Naive thymus-derived CD4-positive, alpha-beta T cell (primary cell): ENCODE results near the gene OCIAD2. TPM values are rescaled to one million over a fixed set of nuclear protein-coding genes. Genes with fewer than 3 reads are reported as not detected.
"Not testable (repeated sequence)": the region's sequence is repeated elsewhere in the genome, so short reads cannot be mapped to it uniquely, and the experiment has no call there.

Experiments
- ATAC-seq: fragments of 150-1000 bp; cut with Tn5 transposase; 2 replicates; pipeline ENCODE4 v1.10.0; 2021; ENCODE audit warnings: mild to moderate bottlenecking, moderate library complexity
- CTCF ChIA-PET: fragments of 350-600 bp; sonication (Branson Sonifier 250); formaldehyde crosslinking; loops from one replicate; lab custom pipeline; 2021; ENCODE audit warnings: antibody characterized with exemption; lab: Charles Lee
- POLR2A ChIA-PET: fragments of 350-600 bp; sonication (Branson Sonifier 250); formaldehyde crosslinking; loops from one replicate; lab custom pipeline; 2021; ENCODE audit warnings: antibody characterized with exemption, inconsistent platforms; lab: Charles Lee
- DNase-seq, 9 donors: peaks; one replicate each; pipeline versions ENCODE4 v3.0.0 to v3.0.0-alpha.2; 2020 to 2022; ENCODE audit warnings: mixed read lengths in 1 of 9
- H3K27ac ChIP-seq: one replicate; pipeline ENCODE4 v1.7.0; 2013; ENCODE audit warnings: mild to moderate bottlenecking, low read depth, low read length, moderate library complexity
- H3K27me3 ChIP-seq, 2 donors: one replicate each; pipeline ENCODE4 v1.7.0; 2013; ENCODE audit warnings: low read length in 2 of 2, mild to moderate bottlenecking in 2 of 2, moderate library complexity in 2 of 2; ENCODE audit not compliant: control insufficient read depth in 2 of 2, insufficient read depth in 2 of 2
- H3K36me3 ChIP-seq, 3 experiments: 1 replicate in 2 of 3; 2 replicates in 1 of 3; pipeline ENCODE4 v1.7.0; 2013; ENCODE audit warnings: low read length in 3 of 3, mild to moderate bottlenecking in 3 of 3, moderate library complexity in 1 of 3; ENCODE audit not compliant: insufficient read depth in 3 of 3, control insufficient read depth in 2 of 3
- H3K4me1 ChIP-seq, 2 donors: one replicate each; pipeline ENCODE4 v1.7.0; 2013; ENCODE audit warnings: low read length in 2 of 2, mild to moderate bottlenecking in 2 of 2, moderate library complexity in 1 of 2; ENCODE audit not compliant: control insufficient read depth in 2 of 2, insufficient read depth in 2 of 2
- H3K4me3 ChIP-seq: 2 replicates; pipeline ENCODE4 v1.7.0; 2013; ENCODE audit warnings: mild to moderate bottlenecking, low read length
- H3K9me3 ChIP-seq, 3 experiments: 1 replicate in 2 of 3; 2 replicates in 1 of 3; pipeline ENCODE4 v1.7.0; 2013; ENCODE audit warnings: low read length in 3 of 3; ENCODE audit not compliant: control insufficient read depth in 2 of 3
- H3K27ac Mint-ChIP-seq, 9 donors: one replicate each; pipeline ENCODE4 v1.8.0; 2020 to 2022; ENCODE audit warnings: mixed read lengths in 9 of 9, mild to moderate bottlenecking in 8 of 9, moderate library complexity in 5 of 9, inconsistent platforms in 2 of 9
- H3K27me3 Mint-ChIP-seq, 5 donors: one replicate each; pipeline ENCODE4 v1.8.0; 2021 to 2022; ENCODE audit warnings: mixed read lengths in 5 of 5, mild to moderate bottlenecking in 1 of 5
- H3K36me3 Mint-ChIP-seq, 5 donors: one replicate each; pipeline ENCODE4 v1.8.0; 2020 to 2022; ENCODE audit warnings: mixed read lengths in 5 of 5, mild to moderate bottlenecking in 3 of 5, inconsistent platforms in 1 of 5
- H3K4me1 Mint-ChIP-seq, 7 donors: one replicate each; pipeline ENCODE4 v1.8.0; 2020 to 2022; ENCODE audit warnings: mixed read lengths in 7 of 7, mild to moderate bottlenecking in 3 of 7, inconsistent platforms in 1 of 7
- H3K4me3 Mint-ChIP-seq, 10 donors: one replicate each; pipeline ENCODE4 v1.8.0; 2020 to 2022; ENCODE audit warnings: mild to moderate bottlenecking in 10 of 10, mixed read lengths in 10 of 10, moderate library complexity in 6 of 10, inconsistent platforms in 2 of 10
- H3K9me3 Mint-ChIP-seq, 11 donors: one replicate each; pipeline ENCODE4 v1.8.0; 2020 to 2022; ENCODE audit warnings: mixed read lengths in 11 of 11, mild to moderate bottlenecking in 4 of 11, inconsistent platforms in 1 of 11, moderate library complexity in 1 of 11
- intact Hi-C, 2 donors: fragments of 100-400 bp; cut with micrococcal nuclease; formaldehyde crosslinking; loops; one replicate each; pipeline ENCODE4 v1.15.1; 2023
- polyA plus RNA-seq, 2 donors: library from polyadenylated mRNA; unstranded; fragments of 300-500 nt; fragmentation: Illumina TruSeq; gene quantifications; one replicate each; pipeline ENCODE4 v1.2.3, GENCODE V29; 2021
- total RNA-seq, 6 experiments: library from RNA in 5 of 6; stranded (reverse) in 5 of 6; gene quantifications; 1 replicate in 5 of 6; 2 replicates in 1 of 6; pipeline ENCODE4 v1.2.3 and lab custom pipeline; 2021 to 2026

The OCIAD2 gene
- total and polyA plus RNA-seq, 7 experiments from 2014 or later, result 42.0 to 398 (median 141) TPM

GRCh38 chr4:48877827-48878535 is 28.6 kb downstream of the OCIAD2 start:
- no peak overlapping the region for H3K27ac ChIP-seq
- H3K27me3 ChIP-seq, result no peaks in the 10 kb centered on the region
- ChIA-PET POLR2A (no interaction called here), CTCF (no interaction called here)
- no peaks in the 10 kb centered on the region for H3K36me3 ChIP-seq
- Mint-ChIP-seq H3K27me3 (peaks cover 0 to 1% (median 0%) of the 10 kb centered on the region in 5 donors), H3K27ac (peak overlapping the region in 1 of 9 donors; percentile 11), H3K9me3 (peaks cover 0 to 16% (median 3%) of the 10 kb centered on the region in 11 donors), H3K36me3 (peaks cover 0 to 22% (median 9%) of the 10 kb centered on the region in 5 donors), H3K4me1 (no peaks in the 10 kb centered on the region), H3K4me3 (no peak overlapping the region)
- intact Hi-C loops, result loop anchor here in 1 of 2 donors (1.0 kb wide), 1 partner anchor 85 kb away; no protein-coding TSS in a partner anchor
- no peak overlapping the region for H3K4me3 ChIP-seq
- no peaks in the 10 kb centered on the region for H3K9me3 ChIP-seq
- H3K4me1 ChIP-seq, result no peaks in the 10 kb centered on the region
- DNase-seq (no peak), ATAC-seq (no peak)

- H3K27me3 ChIP-seq, H3K9me3 ChIP-seq, H3K4me3 ChIP-seq, POLR2A ChIA-PET, H3K4me1 Mint-ChIP-seq, H3K4me3 Mint-ChIP-seq, DNase-seq, H3K27ac ChIP-seq, H3K27me3 Mint-ChIP-seq, H3K27ac Mint-ChIP-seq, H3K4me1 ChIP-seq, H3K36me3 ChIP-seq, CTCF ChIA-PET, ATAC-seq, intact Hi-C loops: not testable (repeated sequence)
- Mint-ChIP-seq H3K9me3 (peaks cover 5 to 21% (median 9%) of the 10 kb centered on the region in 11 donors), H3K36me3 (peaks cover 3 to 28% (median 17%) of the 10 kb centered on the region in 5 donors)
Measured at GRCh38 chr4:48864696-48865095, 41.9 kb downstream of the OCIAD2 start.

- H3K27me3 ChIP-seq, result no peaks in the 10 kb centered on the region
- peaks cover 5 to 19% (median 8%) of the 10 kb centered on the region in 11 donors for H3K9me3 Mint-ChIP-seq
- intact Hi-C loops, result no loop called here
- ChIA-PET CTCF (no interaction called here), POLR2A (no interaction called here)
- H3K4me1 Mint-ChIP-seq, result no peaks in the 10 kb centered on the region
- no peaks in the 10 kb centered on the region for H3K27me3 Mint-ChIP-seq
- H3K27ac ChIP-seq, result no peak overlapping the region
- peaks cover 0 to 5% (median 0%) of the 10 kb centered on the region in 3 experiments for H3K36me3 ChIP-seq
- no peaks in the 10 kb centered on the region for H3K4me1 ChIP-seq
- H3K36me3 Mint-ChIP-seq, result peaks cover 3 to 24% (median 11%) of the 10 kb centered on the region in 5 donors
- no peak overlapping the region for H3K4me3 Mint-ChIP-seq
- ATAC-seq (no peak), DNase-seq (no peak)
- H3K27ac Mint-ChIP-seq, result no peak overlapping the region
- H3K9me3 ChIP-seq, result no peaks in the 10 kb centered on the region
- H3K4me3 ChIP-seq, result no peak overlapping the region
Measured at GRCh38 chr4:48863728-48864127, 42.8 kb downstream of the OCIAD2 start.

GRCh38 chr4:48862661-48863060 is 43.9 kb downstream of the OCIAD2 start:
- ATAC-seq (no peak), DNase-seq (no peak)
- Histone ChIP-seq H3K4me3 (no peak overlapping the region), H3K27ac (no peak overlapping the region), H3K27me3 (no peaks in the 10 kb centered on the region), H3K36me3 (peaks cover 0 to 5% (median 0%) of the 10 kb centered on the region in 3 experiments), H3K4me1 (no peaks in the 10 kb centered on the region), H3K9me3 (no peaks in the 10 kb centered on the region)
- H3K4me3 Mint-ChIP-seq, result no peak overlapping the region
- H3K36me3 Mint-ChIP-seq, result peaks cover 2 to 24% (median 16%) of the 10 kb centered on the region in 5 donors
- intact Hi-C loops, result no loop called here
- H3K4me1 Mint-ChIP-seq, result peaks cover 0 to 4% (median 0%) of the 10 kb centered on the region in 7 donors
- POLR2A ChIA-PET, result no interaction called here
- no peaks in the 10 kb centered on the region for H3K27me3 Mint-ChIP-seq
- H3K9me3 Mint-ChIP-seq, result peaks cover 5 to 14% (median 8%) of the 10 kb centered on the region in 11 donors
- H3K27ac Mint-ChIP-seq, result peak overlapping the region in 2 of 9 donors; percentile 45 to 48
- CTCF ChIA-PET, result no interaction called here

- POLR2A ChIA-PET, result no interaction called here
- no peaks in the 10 kb centered on the region for H3K4me1 ChIP-seq
- no peak for DNase-seq
- peaks cover 0 to 5% (median 2%) of the 10 kb centered on the region in 3 experiments for H3K36me3 ChIP-seq
- Mint-ChIP-seq H3K27me3 (no peaks in the 10 kb centered on the region), H3K4me3 (no peak overlapping the region), H3K27ac (peak overlapping the region in 2 of 9 donors; percentile 45 to 72), H3K4me1 (peaks cover 0 to 4% (median 0%) of the 10 kb centered on the region in 7 donors), H3K36me3 (peaks cover 0 to 21% (median 16%) of the 10 kb centered on the region in 5 donors), H3K9me3 (peaks cover 4 to 10% (median 7%) of the 10 kb centered on the region in 11 donors)
- CTCF ChIA-PET, result no interaction called here
- intact Hi-C loops, result no loop called here
- H3K4me3 ChIP-seq, result no peak overlapping the region
- no peak for ATAC-seq
- H3K9me3 ChIP-seq, result no peaks in the 10 kb centered on the region
- no peaks in the 10 kb centered on the region for H3K27me3 ChIP-seq
- no peak overlapping the region for H3K27ac ChIP-seq
Measured at GRCh38 chr4:48862038-48862437, 44.5 kb downstream of the OCIAD2 start.

GRCh38 chr4:48858130-48858529 is 48.4 kb downstream of the OCIAD2 start:
- Mint-ChIP-seq H3K27ac (peak overlapping the region in 1 of 9 donors; percentile 16), H3K4me1 (peaks cover 0 to 4% (median 0%) of the 10 kb centered on the region in 7 donors), H3K27me3 (no peaks in the 10 kb centered on the region), H3K36me3 (peaks cover 0 to 37% (median 20%) of the 10 kb centered on the region in 5 donors), H3K9me3 (no peaks in the 10 kb centered on the region), H3K4me3 (no peak overlapping the region)
- Histone ChIP-seq H3K36me3 (peaks cover 0 to 18% (median 5%) of the 10 kb centered on the region in 3 experiments), H3K9me3 (no peaks in the 10 kb centered on the region), H3K27me3 (no peaks in the 10 kb centered on the region), H3K4me1 (no peaks in the 10 kb centered on the region), H3K27ac (no peak overlapping the region), H3K4me3 (no peak overlapping the region)
- ChIA-PET CTCF (no interaction called here), POLR2A (interaction anchor here (1.0 kb wide), 1 partner anchor 10 kb away, joined by 3 read pairs; no protein-coding TSS in a partner anchor)
- intact Hi-C loops, result no loop called here
- DNase-seq, result no peak
- ATAC-seq, result no peak
